C4-2B (cell line): ENCODE results near the gene TMEM54.
A peak's percentile ranks its signal among the peaks of the same experiment; 100 is the strongest.

Source experiments
- H3K27ac ChIP-seq: fragments of 450-650 bp; 2 replicates; pipeline ENCODE4 v1.5.1; 2017
- ZFX ChIP-seq: fragments of 450-650 bp; IDR thresholded peaks from 2 replicates; pipeline ENCODE4 v1.6.1; 2017
- TF ChIP-seq, protein P1 (sequence below): fragments of 450-650 bp; conservative IDR thresholded peaks from 2 replicates; pipeline ENCODE4 v1.5.1; 2017; ENCODE audit warnings: mild to moderate bottlenecking

Gene TMEM54

DNA sequence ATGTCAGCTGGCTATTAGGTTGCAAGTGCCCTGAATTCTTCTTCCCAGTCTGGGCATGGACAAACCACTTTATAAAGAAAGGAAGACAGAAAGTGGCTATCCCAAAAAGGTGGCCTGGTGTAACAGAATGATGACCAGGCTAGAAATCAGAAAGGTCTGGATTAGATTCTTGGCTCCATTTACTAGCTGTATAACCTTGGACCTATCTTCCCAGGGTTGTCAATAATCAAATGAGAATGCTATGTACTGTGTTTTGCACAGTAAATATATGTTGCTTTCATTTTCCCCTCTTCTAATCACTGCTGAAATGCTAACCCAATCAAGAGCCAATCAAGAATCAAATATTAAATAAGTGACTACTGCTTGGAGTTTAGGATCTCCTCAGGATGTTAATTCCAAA lies 43.0 kb upstream of the TMEM54 start:
- H3K27ac ChIP-seq = no peak overlapping the region
- no peak for TF ChIP-seq ZFX
- TF ChIP-seq, protein P1, sequence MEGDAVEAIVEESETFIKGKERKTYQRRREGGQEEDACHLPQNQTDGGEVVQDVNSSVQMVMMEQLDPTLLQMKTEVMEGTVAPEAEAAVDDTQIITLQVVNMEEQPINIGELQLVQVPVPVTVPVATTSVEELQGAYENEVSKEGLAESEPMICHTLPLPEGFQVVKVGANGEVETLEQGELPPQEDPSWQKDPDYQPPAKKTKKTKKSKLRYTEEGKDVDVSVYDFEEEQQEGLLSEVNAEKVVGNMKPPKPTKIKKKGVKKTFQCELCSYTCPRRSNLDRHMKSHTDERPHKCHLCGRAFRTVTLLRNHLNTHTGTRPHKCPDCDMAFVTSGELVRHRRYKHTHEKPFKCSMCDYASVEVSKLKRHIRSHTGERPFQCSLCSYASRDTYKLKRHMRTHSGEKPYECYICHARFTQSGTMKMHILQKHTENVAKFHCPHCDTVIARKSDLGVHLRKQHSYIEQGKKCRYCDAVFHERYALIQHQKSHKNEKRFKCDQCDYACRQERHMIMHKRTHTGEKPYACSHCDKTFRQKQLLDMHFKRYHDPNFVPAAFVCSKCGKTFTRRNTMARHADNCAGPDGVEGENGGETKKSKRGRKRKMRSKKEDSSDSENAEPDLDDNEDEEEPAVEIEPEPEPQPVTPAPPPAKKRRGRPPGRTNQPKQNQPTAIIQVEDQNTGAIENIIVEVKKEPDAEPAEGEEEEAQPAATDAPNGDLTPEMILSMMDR = no peak

DNA sequence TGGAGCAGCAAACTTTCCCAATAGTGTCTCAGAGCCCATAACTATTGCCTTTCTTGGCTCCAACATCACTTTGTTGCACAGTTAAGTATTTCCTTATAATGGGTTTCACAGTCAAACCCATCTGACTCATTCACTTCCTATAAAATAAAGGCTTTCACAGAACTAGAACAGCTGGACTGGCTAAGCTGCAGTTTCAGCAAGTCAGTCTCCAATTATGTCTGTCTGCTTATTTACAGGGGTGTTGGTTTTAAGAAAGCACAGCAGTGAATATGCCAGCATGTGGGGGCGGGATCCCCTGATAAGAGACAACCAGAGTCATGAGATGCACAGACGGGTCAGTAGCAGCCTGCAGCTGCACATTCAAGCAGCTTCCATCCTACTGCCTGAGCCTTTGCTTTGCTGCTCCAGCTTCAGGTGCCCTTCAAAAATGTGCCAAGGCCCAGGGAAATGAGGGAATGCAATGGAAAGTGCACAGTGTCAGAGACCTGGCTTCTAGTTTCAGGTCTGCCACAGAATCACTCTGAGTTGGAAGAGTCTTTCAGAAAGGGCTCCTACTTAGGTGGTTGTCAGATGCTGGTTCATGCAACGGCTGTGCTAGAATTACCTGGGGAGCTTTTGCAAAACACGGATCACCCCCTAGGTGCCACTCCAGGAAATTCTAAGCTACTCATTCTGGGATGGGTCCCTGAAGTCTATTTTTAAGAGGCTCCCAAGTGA lies 38.6 kb upstream of the TMEM54 start:
- H3K27ac ChIP-seq = no peak overlapping the region
- TF ChIP-seq ZFX = no peak
- TF ChIP-seq, protein P1 = no peak

DNA sequence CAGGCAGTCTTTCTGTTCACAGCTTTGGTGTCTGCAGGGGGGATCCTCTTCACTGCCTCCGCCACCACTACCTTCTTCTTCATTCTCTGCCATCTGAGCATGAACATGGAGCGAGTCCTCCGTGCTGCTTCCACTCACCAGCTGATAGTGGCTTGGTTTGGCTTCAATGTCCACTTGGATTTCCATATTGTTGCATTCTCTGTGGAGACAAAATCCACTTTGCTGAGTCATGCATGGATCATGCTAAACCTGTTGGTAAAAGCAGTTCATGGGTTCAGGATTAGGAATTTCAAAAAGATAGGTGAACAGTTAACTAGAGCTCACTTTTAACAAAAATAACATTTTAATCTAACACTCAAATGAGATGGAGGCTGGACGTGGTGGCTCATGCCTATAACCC lies 35.9 kb upstream of the TMEM54 start:
- TF ChIP-seq, protein P1 = no peak
- TF ChIP-seq ZFX = no peak
- no peak overlapping the region for H3K27ac ChIP-seq

DNA sequence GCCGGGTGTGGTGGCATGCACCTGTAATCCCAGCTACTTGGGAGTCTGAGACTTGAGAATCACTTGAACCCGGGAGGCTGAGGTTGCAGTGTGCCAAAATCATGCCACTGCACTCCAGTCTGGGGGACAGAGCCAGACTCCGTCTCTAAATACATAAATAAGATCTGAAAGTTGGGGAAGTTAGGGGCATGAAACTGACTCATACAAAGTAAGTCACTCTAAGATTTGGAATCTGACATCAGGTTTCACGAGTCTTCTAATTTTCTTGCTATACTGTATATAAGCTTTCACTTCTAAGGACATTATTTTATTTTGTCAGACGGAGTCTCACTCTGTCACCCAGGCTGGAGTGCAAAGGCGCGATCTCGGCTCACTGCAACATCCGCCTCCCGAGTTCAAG lies 33.3 kb upstream of the TMEM54 start:
- TF ChIP-seq, protein P1 = no peak
- TF ChIP-seq ZFX = no peak
- no peak overlapping the region for H3K27ac ChIP-seq

DNA sequence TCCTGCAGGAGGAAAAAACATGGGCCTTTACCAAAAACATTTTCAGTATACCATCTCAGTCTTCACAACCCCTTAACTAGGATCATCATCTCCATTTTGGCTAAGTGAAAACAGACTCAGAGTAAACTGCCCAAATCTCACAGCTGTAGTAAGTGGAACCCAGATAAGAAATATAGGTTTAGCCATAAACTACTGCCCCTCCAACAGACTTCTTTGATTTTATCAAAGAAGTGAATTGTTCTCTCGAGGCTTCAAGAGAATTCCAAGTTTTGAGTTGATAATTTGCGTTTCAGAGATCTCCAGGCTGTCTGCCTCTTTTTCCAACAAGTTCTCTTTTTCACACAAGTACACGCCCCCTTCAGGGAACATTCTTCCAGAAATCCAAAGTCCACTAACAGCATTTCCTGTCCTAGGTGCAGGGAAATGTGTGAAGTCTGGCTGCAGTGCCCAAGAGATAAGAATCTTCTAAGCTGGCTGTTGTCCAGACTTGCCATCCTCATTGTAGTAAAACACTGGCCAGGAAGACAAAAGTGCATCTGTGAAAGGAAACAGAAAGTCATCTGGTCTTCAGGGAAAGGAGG lies 32.6 kb upstream of the TMEM54 start:
- H3K27ac ChIP-seq = no peak overlapping the region
- TF ChIP-seq, protein P1 = peak; percentile 69
- TF ChIP-seq ZFX = no peak

DNA sequence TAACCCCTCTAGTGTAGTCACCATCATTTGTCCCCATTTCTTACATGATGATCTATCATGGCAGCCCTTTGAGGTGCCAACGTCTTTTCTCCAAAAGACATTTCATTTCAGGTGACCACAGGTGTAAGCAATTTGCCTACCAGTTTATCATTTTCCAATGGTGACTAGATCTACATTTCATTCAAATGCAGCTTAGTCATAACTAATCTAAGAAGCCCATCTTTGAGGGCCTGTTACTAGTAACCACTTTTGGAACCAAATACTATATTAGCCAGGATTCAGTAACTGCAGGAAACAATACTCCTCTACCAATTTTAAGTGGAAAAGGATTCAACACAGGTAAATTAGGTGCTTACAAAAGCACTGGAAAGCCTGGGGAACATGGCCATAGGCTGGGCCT lies 30.6 kb upstream of the TMEM54 start:
- TF ChIP-seq ZFX = no peak
- H3K27ac ChIP-seq = no peak overlapping the region

DNA sequence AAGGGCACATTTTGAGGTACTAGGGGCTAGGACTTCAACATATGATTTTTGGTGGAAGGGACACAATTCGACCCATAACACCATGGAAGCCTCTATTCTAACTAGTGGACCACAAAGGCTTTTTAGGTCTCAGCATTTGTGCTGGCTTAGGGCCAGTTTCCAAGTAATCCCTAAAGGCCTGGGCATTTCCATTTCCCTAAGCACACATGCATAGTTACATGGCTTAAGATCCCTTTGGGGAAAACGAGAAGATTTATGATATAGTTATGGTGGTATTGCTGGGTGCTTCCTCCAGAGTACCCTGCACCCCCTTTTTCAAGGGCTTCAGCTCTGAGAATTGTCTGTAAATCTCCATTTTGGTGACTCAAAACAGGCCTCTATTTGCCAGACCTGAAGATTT lies 28.2 kb upstream of the TMEM54 start:
- H3K27ac ChIP-seq = no peak overlapping the region
- TF ChIP-seq, protein P1 = no peak
- TF ChIP-seq ZFX = no peak

DNA sequence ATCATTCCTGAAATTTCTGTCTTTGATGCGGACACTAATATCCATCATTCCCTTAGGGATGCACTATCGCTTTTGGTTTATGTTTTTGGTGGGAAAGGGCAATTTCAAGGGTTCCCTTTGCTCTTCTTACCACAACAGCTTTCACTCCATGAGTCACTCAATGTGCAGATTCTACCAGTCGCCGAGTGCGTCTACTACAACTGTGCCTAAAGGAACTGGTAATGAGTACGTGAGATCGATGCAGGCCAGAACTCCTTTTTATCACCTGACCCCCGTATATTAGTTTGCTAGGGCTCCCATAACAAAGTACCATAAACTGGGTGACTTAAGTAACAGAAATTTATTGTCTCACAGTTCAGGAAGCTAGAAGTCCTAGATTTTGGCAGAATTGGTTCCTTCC lies 27.5 kb upstream of the TMEM54 start:
- no peak overlapping the region for H3K27ac ChIP-seq
- no peak for TF ChIP-seq ZFX
- TF ChIP-seq, protein P1 = no peak
